ENCODE measurements around the gene CUL4A. TPM values are rescaled to one million over a fixed set of nuclear protein-coding genes. Genes with fewer than 3 reads are reported as not detected.
A peak's percentile ranks its signal among the peaks of the same experiment; 100 is the strongest.

Gene CUL4A
- total RNA-seq, 3 donors from 2014 or later (not counting 1 experiment from before 2014, with no cell fraction given), result 56.3 to 97.8 (median 97.7) TPM

- no peak for TF ChIP-seq CTCF (IDR thresholded peaks at IDR 0.05)
- Mint-ChIP-seq H3K27ac (peak overlapping the region; percentile 72 to 99), H3K4me1 (peaks cover 55 to 57% of the 10 kb centered on the region in 2 donors), H3K36me3 (peaks cover 19% of the 10 kb centered on the region), H3K9me3 (no peaks in the 10 kb centered on the region), H3K27me3 (ENCODE audit: low read depth in 2 of 2) (peaks cover 0 to 2% of the 10 kb centered on the region in 2 donors), H3K4me3 (peak overlapping the region; percentile 90)
- Histone ChIP-seq H3K27me3 (ENCODE audit: control insufficient read depth, insufficient read depth, low read length) (no peaks in the 10 kb centered on the region), H3K27ac (ENCODE audit: low read length) (peak overlapping the region; percentile 67), H3K4me1 (ENCODE audit: control insufficient read depth, insufficient read depth, low read length) (peaks cover 51% of the 10 kb centered on the region), H3K36me3 (ENCODE audit: control insufficient read depth, insufficient read depth, low read length) (peaks cover 26% of the 10 kb centered on the region), H3K9me3 (ENCODE audit: control insufficient read depth, insufficient read depth, low read length) (no peaks in the 10 kb centered on the region), H3K4me3 (ENCODE audit: low read length) (no peak overlapping the region)
- intact Hi-C loops (cut with micrococcal nuclease), result loop anchor here (2.0 to 10.0 kb wide), 4 partner anchors 23 to 689 kb away; partner anchors contain the start of genes CUL4A, LAMP1 and PCID2
- 37% methylated on average over 11 of the region's 13 CpGs for WGBS (ENCODE audit: insufficient coverage)
- peak; percentile 46 to 64 for DNase-seq
- peak; percentile 75 to 86 (median 81) for ATAC-seq
Observed at GRCh38 chr13:113186061-113186900, 23.1 kb upstream of the CUL4A start.

- Mint-ChIP-seq H3K4me3 (peak overlapping the region; percentile 59), H3K4me1 (peaks cover 48 to 57% of the 10 kb centered on the region in 2 donors), H3K27ac (peak overlapping the region; percentile 72 to 99), H3K36me3 (peaks cover 16% of the 10 kb centered on the region), H3K27me3 (ENCODE audit: low read depth in 2 of 2) (peaks cover 0 to 2% of the 10 kb centered on the region in 2 donors), H3K9me3 (no peaks in the 10 kb centered on the region)
- DNase-seq (peak in 1 of 2 donors; percentile 27), ATAC-seq (no peak)
- Histone ChIP-seq H3K36me3 (ENCODE audit: control insufficient read depth, insufficient read depth, low read length) (peaks cover 31% of the 10 kb centered on the region), H3K4me3 (ENCODE audit: low read length) (no peak overlapping the region), H3K9me3 (ENCODE audit: control insufficient read depth, insufficient read depth, low read length) (no peaks in the 10 kb centered on the region), H3K27me3 (ENCODE audit: control insufficient read depth, insufficient read depth, low read length) (no peaks in the 10 kb centered on the region), H3K27ac (ENCODE audit: low read length) (peak overlapping the region; percentile 67), H3K4me1 (ENCODE audit: control insufficient read depth, insufficient read depth, low read length) (peaks cover 45% of the 10 kb centered on the region)
- 87% methylated on average over 8 of the region's 9 CpGs for WGBS (ENCODE audit: insufficient coverage)
- TF ChIP-seq CTCF (IDR thresholded peaks at IDR 0.05), result no peak
- intact Hi-C loops (cut with micrococcal nuclease), result loop anchor here (2.0 to 10.0 kb wide), 4 partner anchors 22 to 688 kb away; partner anchors contain the start of genes CUL4A, LAMP1 and PCID2
Observed at GRCh38 chr13:113187263-113187669, 22.1 kb upstream of the CUL4A start.

GRCh38 chr13:113187883-113188665, 21.3 kb upstream of the CUL4A start:
- H3K9me3 ChIP-seq (ENCODE audit: control insufficient read depth, insufficient read depth, low read length), result no peaks in the 10 kb centered on the region
- TF ChIP-seq CTCF (IDR thresholded peaks at IDR 0.05), result no peak
- H3K27ac Mint-ChIP-seq, result peak overlapping the region in 1 of 2 donors; percentile 99
- 99% methylated on average over 23 of the region's 23 CpGs for WGBS (ENCODE audit: insufficient coverage)
- H3K27me3 ChIP-seq (ENCODE audit: control insufficient read depth, insufficient read depth, low read length), result no peaks in the 10 kb centered on the region
- H3K4me1 ChIP-seq (ENCODE audit: control insufficient read depth, insufficient read depth, low read length), result peaks cover 38% of the 10 kb centered on the region
- peaks cover 0 to 2% of the 10 kb centered on the region in 2 donors for H3K27me3 Mint-ChIP-seq (ENCODE audit: low read depth in 2 of 2)
- intact Hi-C loops (cut with micrococcal nuclease), result loop anchor here (2.0 to 10.0 kb wide), 4 partner anchors 21 to 687 kb away; partner anchors contain the start of genes CUL4A, LAMP1 and PCID2
- peak overlapping the region; percentile 59 for H3K4me3 Mint-ChIP-seq
- H3K4me3 ChIP-seq (ENCODE audit: low read length), result no peak overlapping the region
- no peak for ATAC-seq
- peaks cover 39% of the 10 kb centered on the region for H3K36me3 ChIP-seq (ENCODE audit: control insufficient read depth, insufficient read depth, low read length)
- no peak overlapping the region for H3K27ac ChIP-seq (ENCODE audit: low read length)
- peaks cover 16% of the 10 kb centered on the region for H3K36me3 Mint-ChIP-seq
- peaks cover 45 to 56% of the 10 kb centered on the region in 2 donors for H3K4me1 Mint-ChIP-seq
- no peak for DNase-seq
- H3K9me3 Mint-ChIP-seq, result no peaks in the 10 kb centered on the region

All from natural killer cell (primary cell).